Transverse colon (tissue), 4 donors: ENCODE data around the gene LYPD3. TPM values are rescaled to one million over a fixed set of nuclear protein-coding genes. Genes with fewer than 3 reads are reported as not detected.

Source experiments
- DNase-seq: peaks from one replicate; pipeline ENCODE4 v3.0.0-alpha.2; 2019
- H3K27ac ChIP-seq, 4 donors: fragments of 200-600 bp; sonication (generic); 2 replicates each; pipeline ENCODE4 v1.5.1; 2016 to 2018; ENCODE audit warnings: inconsistent platforms in 4 of 4
- H3K27me3 ChIP-seq: fragments of 200-600 bp; sonication (generic); 2 replicates; pipeline ENCODE4 v1.5.1; 2017; ENCODE audit warnings: inconsistent platforms
- H3K36me3 ChIP-seq, 4 donors: fragments of 200-600 bp; sonication (generic); 2 replicates each; pipeline ENCODE4 v1.5.1; 2017 to 2019; ENCODE audit warnings: inconsistent platforms in 4 of 4
- H3K4me1 ChIP-seq, 4 donors: fragments of 200-600 bp; sonication (generic); 2 replicates each; pipeline ENCODE4 v1.5.1; 2017 to 2020; ENCODE audit warnings: inconsistent platforms in 4 of 4
- H3K4me3 ChIP-seq, 4 donors: fragments of 200-600 bp; sonication (generic); 1 replicate in 1 of 4; 2 replicates in 3 of 4; pipeline versions ENCODE4 v1.5.1 to v1.6.1; 2017 to 2019; ENCODE audit warnings: inconsistent platforms in 4 of 4
- H3K9me3 ChIP-seq, 2 donors: fragments of 200-600 bp; sonication (generic); 2 replicates each; pipeline ENCODE4 v1.5.1; 2017 to 2019; ENCODE audit warnings: inconsistent platforms in 2 of 2
- CTCF ChIP-seq, 5 experiments: fragments of 200-600 bp in 3 of 5; fragments of 450-650 bp in 2 of 5; sonication (generic) in 3 of 5; IDR thresholded peaks; 1 replicate in 2 of 5; 2 replicates in 3 of 5; pipeline ENCODE4 v1.5.1; 2016 to 2017; ENCODE audit warnings: antibody characterized with exemption in 5 of 5, inconsistent platforms in 3 of 5, mild to moderate bottlenecking in 2 of 5, moderate library complexity in 1 of 5
- EP300 ChIP-seq: sonication (generic); formaldehyde crosslinking; IDR thresholded peaks from one replicate; pipeline ENCODE4 v1.6.1; 2017; ENCODE audit warnings: antibody characterized with exemption, low read depth
- POLR2A ChIP-seq: fragments of 450-650 bp; IDR thresholded peaks from one replicate; pipeline ENCODE4 v1.6.1; 2016; ENCODE audit warnings: antibody characterized with exemption, mild to moderate bottlenecking, moderate library complexity
- POLR2AphosphoS5 ChIP-seq, 3 donors: sonication (generic); formaldehyde crosslinking; IDR thresholded peaks; one replicate each; pipeline ENCODE4 v1.6.1; 2016; ENCODE audit warnings: antibody characterized with exemption in 3 of 3
- WGBS, 2 donors: methylation state at CpG; one replicate each; pipeline ENCODE4 v1.1.5; 2018; ENCODE audit warnings: low coverage in 1 of 2; 5-methylcytosine and 5-hydroxymethylcytosine counted together
- in situ Hi-C, 4 donors: fragments of 200-750 bp; cut with MboI; loops; one replicate each; pipeline versions ENCODE4 v1.15.0 to v1.15.1; 2017; ENCODE audit warnings: low sequenced_read_pairs in 3 of 4, low pct_ligation_motif_present in 1 of 4, low pct_unique_long_range_greater_than_20kb in 1 of 4
- intact Hi-C: fragments of 100-400 bp; cut with DNase I; formaldehyde crosslinking; loops from one replicate; pipeline ENCODE4 v1.15.1; 2023; ENCODE audit warnings: low total_unique reads
- total RNA-seq, 4 donors: library from RNA; depleted of rRNA; stranded (reverse); fragments of >200 nt; gene quantifications; one replicate each; pipeline ENCODE4 v1.1.0, GENCODE V29; 2016

LYPD3 gene
- total RNA-seq, 4 donors from 2014 or later = 2.2 TPM; not detected in 3

- in situ Hi-C loops (no loop called here), intact Hi-C loops (no loop called here)
- no peak overlapping the region for H3K27ac ChIP-seq
- 91% methylated on average over 15 of the region's 15 CpGs; no CpG with 5 or more reads in 1 of the 2 donors for WGBS, 2 donors
- no peak overlapping the region for H3K4me3 ChIP-seq
- no peaks in the 10 kb centered on the region for H3K36me3 ChIP-seq
- H3K27me3 ChIP-seq = no peaks in the 10 kb centered on the region
- no peaks in the 10 kb centered on the region for H3K9me3 ChIP-seq
- DNase-seq = no peak
- peaks cover 3 to 17% (median 8%) of the 10 kb centered on the region in 4 donors for H3K4me1 ChIP-seq
- TF ChIP-seq CTCF (IDR thresholded peaks at IDR 0.05) = no peak
Observed at GRCh38 chr19:43479226-43479625, 13.8 kb upstream of the LYPD3 start.

GRCh38 chr19:43478323-43478722 lies 12.9 kb upstream of the LYPD3 start:
- H3K4me3 ChIP-seq = no peak overlapping the region
- TF ChIP-seq CTCF (IDR thresholded peaks at IDR 0.05) (no peak), EP300 (no peak), POLR2A (no peak), POLR2AphosphoS5 (IDR thresholded peaks at IDR 0.05) (no peak)
- DNase-seq = no peak
- in situ Hi-C loops (no loop called here), intact Hi-C loops (no loop called here)
- no peaks in the 10 kb centered on the region for H3K36me3 ChIP-seq
- H3K9me3 ChIP-seq = no peaks in the 10 kb centered on the region
- H3K27ac ChIP-seq = no peak overlapping the region
- peaks cover 3 to 17% (median 8%) of the 10 kb centered on the region in 4 donors for H3K4me1 ChIP-seq
- H3K27me3 ChIP-seq = no peaks in the 10 kb centered on the region
- WGBS, 2 donors = 91% methylated on average over 3 of the region's 3 CpGs; no CpG with 5 or more reads in 1 of the 2 donors

- peaks cover 3 to 17% (median 8%) of the 10 kb centered on the region in 4 donors for H3K4me1 ChIP-seq
- H3K36me3 ChIP-seq = no peaks in the 10 kb centered on the region
- H3K9me3 ChIP-seq = no peaks in the 10 kb centered on the region
- peak overlapping the region in 2 of 4 donors; percentile 76 to 84 for H3K27ac ChIP-seq
- in situ Hi-C loops (no loop called here), intact Hi-C loops (no loop called here)
- no peak overlapping the region for H3K4me3 ChIP-seq
- TF ChIP-seq POLR2AphosphoS5 (IDR thresholded peaks at IDR 0.05) (no peak), POLR2A (no peak), CTCF (IDR thresholded peaks at IDR 0.05) (no peak), EP300 (no peak)
- no peak for DNase-seq
- H3K27me3 ChIP-seq = no peaks in the 10 kb centered on the region
Observed at GRCh38 chr19:43476606-43477005, 11.2 kb upstream of the LYPD3 start.

GRCh38 chr19:43474986-43475705 lies 9.7 kb upstream of the LYPD3 start:
- peak overlapping the region; percentile 16 to 45 (median 23) for H3K4me3 ChIP-seq
- DNase-seq = peak; percentile 97
- peaks cover 3 to 17% (median 8%) of the 10 kb centered on the region in 4 donors for H3K4me1 ChIP-seq
- TF ChIP-seq POLR2AphosphoS5 (IDR thresholded peaks at IDR 0.05) (peak; percentile 47 to 79 (median 52)), EP300 (no peak), CTCF (IDR thresholded peaks at IDR 0.05) (no peak), POLR2A (peak; percentile 36)
- no peaks in the 10 kb centered on the region for H3K27me3 ChIP-seq
- H3K9me3 ChIP-seq = no peaks in the 10 kb centered on the region
- no peaks in the 10 kb centered on the region for H3K36me3 ChIP-seq
- intact Hi-C loops = loop anchor here (2.0 kb wide), 1 partner anchor 28 kb away; no protein-coding TSS in a partner anchor
- in situ Hi-C loops = no loop called here
- peak overlapping the region; percentile 76 to 84 (median 82) for H3K27ac ChIP-seq
- 0 to 6% methylated on average over 3 to 44 of the region's 46 CpGs for WGBS, 2 donors
